Activated naive CD8-positive, alpha-beta T cell (primary cell): Measurements from ENCODE around the gene DSCAML1.

ENCODE experiments used
- H3K27ac Mint-ChIP-seq: one replicate; pipeline ENCODE4 v1.8.0; 2021; ENCODE audit warnings: mixed read lengths
- H3K27me3 Mint-ChIP-seq: one replicate; pipeline ENCODE4 v1.8.0; 2021; ENCODE audit warnings: mixed read lengths
- H3K36me3 Mint-ChIP-seq: one replicate; pipeline ENCODE4 v1.8.0; 2021; ENCODE audit warnings: mixed read lengths
- H3K4me1 Mint-ChIP-seq: one replicate; pipeline ENCODE4 v1.8.0; 2021; ENCODE audit warnings: low read depth, mixed read lengths
- H3K4me3 Mint-ChIP-seq: one replicate; pipeline ENCODE4 v1.8.0; 2021; ENCODE audit warnings: mild to moderate bottlenecking, mixed read lengths
- H3K9me3 Mint-ChIP-seq: one replicate; pipeline ENCODE4 v1.8.0; 2021; ENCODE audit warnings: low read depth, mixed read lengths

The DSCAML1 gene

DNA sequence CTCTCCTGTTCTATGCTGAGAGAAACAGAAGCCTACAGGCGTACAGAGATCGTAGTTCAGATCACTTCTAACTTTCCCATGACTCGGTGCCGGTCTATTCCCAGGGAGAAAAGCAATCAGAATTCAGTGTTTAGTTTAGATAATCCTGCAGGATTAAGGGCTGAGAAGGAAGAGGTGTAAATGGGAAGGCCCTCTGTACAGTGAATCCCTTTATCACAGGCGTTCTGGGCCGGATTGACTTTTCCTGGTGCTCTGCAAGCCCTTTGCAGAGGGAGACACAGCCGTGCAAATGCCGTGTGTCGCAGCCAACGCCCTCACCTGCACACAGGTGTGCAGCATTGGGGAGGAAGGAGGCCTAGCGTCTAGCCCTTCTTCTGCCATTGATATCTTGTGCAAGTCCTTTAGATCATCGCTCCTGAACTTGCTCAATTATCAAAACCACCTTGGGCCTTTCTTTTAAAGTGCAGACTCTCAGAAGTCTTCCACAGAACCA, 90.6 kb downstream of the DSCAML1 start:
- Mint-ChIP-seq H3K4me3 (no peak overlapping the region), H3K36me3 (no peaks in the 10 kb centered on the region), H3K4me1 (peaks cover 6% of the 10 kb centered on the region), H3K27ac (no peak overlapping the region), H3K27me3 (peaks cover 9% of the 10 kb centered on the region), H3K9me3 (no peaks in the 10 kb centered on the region)

DNA sequence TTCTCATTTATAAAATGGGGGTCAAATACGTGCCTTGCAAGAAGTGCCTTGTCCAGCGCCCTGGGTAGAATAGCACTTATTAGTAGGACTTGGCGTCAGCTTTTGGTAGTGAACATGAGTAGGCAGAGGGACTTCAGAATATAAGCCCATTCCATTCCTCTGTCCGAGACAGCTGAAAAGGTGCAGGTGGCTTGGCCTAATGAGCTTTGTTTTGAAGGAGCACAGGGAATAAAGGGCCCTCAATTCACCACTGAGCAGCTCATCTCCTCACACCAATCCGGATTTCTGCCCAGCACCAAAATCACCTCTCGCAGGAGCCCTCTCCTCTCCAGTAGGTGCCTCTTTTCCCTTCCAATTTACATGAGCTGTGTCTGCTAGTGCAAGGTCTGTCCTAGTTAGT, 91.2 kb downstream of the DSCAML1 start:
- Mint-ChIP-seq H3K4me3 (no peak overlapping the region), H3K9me3 (no peaks in the 10 kb centered on the region)

GRCh38 chr11:117704395-117705100, 92.5 kb downstream of the DSCAML1 start:
- H3K9me3 Mint-ChIP-seq, result no peaks in the 10 kb centered on the region
- no peak overlapping the region for H3K4me3 Mint-ChIP-seq
- no peaks in the 10 kb centered on the region for H3K36me3 Mint-ChIP-seq
- peaks cover 6% of the 10 kb centered on the region for H3K4me1 Mint-ChIP-seq
- H3K27ac Mint-ChIP-seq, result no peak overlapping the region
- H3K27me3 Mint-ChIP-seq, result peaks cover 9% of the 10 kb centered on the region

More for the DNA sequence above, 91.2 kb downstream of the DSCAML1 start:
- Mint-ChIP-seq H3K4me1 (peaks cover 6% of the 10 kb centered on the region), H3K27ac (no peak overlapping the region), H3K27me3 (peaks cover 9% of the 10 kb centered on the region), H3K36me3 (no peaks in the 10 kb centered on the region)

- Mint-ChIP-seq H3K27me3 (peaks cover 10% of the 10 kb centered on the region), H3K4me3 (no peak overlapping the region), H3K4me1 (peaks cover 6% of the 10 kb centered on the region), H3K36me3 (no peaks in the 10 kb centered on the region), H3K27ac (no peak overlapping the region), H3K9me3 (no peaks in the 10 kb centered on the region)
These were observed 93.9 kb downstream of the DSCAML1 start for GRCh38 chr11:117702946-117703598.

- H3K4me1 Mint-ChIP-seq, result peaks cover 6% of the 10 kb centered on the region
- no peaks in the 10 kb centered on the region for H3K9me3 Mint-ChIP-seq
- H3K4me3 Mint-ChIP-seq, result no peak overlapping the region
- peaks cover 10% of the 10 kb centered on the region for H3K27me3 Mint-ChIP-seq
- no peaks in the 10 kb centered on the region for H3K36me3 Mint-ChIP-seq
- H3K27ac Mint-ChIP-seq, result no peak overlapping the region
These were observed 95.2 kb downstream of the DSCAML1 start for GRCh38 chr11:117701781-117702180.

GRCh38 chr11:117700551-117700950, 96.5 kb downstream of the DSCAML1 start:
- peaks cover 10% of the 10 kb centered on the region for H3K27me3 Mint-ChIP-seq
- H3K4me3 Mint-ChIP-seq, result no peak overlapping the region
- peaks cover 6% of the 10 kb centered on the region for H3K4me1 Mint-ChIP-seq
- H3K9me3 Mint-ChIP-seq, result no peaks in the 10 kb centered on the region
- no peaks in the 10 kb centered on the region for H3K36me3 Mint-ChIP-seq
- H3K27ac Mint-ChIP-seq, result no peak overlapping the region

GRCh38 chr11:117697319-117697718, 99.7 kb downstream of the DSCAML1 start:
- Mint-ChIP-seq H3K4me3 (no peak overlapping the region), H3K27ac (no peak overlapping the region), H3K4me1 (peaks cover 5% of the 10 kb centered on the region), H3K27me3 (peaks cover 8% of the 10 kb centered on the region), H3K9me3 (no peaks in the 10 kb centered on the region), H3K36me3 (no peaks in the 10 kb centered on the region)

GRCh38 chr11:117696540-117696939, 100.5 kb downstream of the DSCAML1 start:
- no peaks in the 10 kb centered on the region for H3K9me3 Mint-ChIP-seq
- H3K4me1 Mint-ChIP-seq, result no peaks in the 10 kb centered on the region
- peaks cover 3% of the 10 kb centered on the region for H3K27me3 Mint-ChIP-seq
- H3K36me3 Mint-ChIP-seq, result no peaks in the 10 kb centered on the region
- H3K4me3 Mint-ChIP-seq, result no peak overlapping the region
- no peak overlapping the region for H3K27ac Mint-ChIP-seq

DNA sequence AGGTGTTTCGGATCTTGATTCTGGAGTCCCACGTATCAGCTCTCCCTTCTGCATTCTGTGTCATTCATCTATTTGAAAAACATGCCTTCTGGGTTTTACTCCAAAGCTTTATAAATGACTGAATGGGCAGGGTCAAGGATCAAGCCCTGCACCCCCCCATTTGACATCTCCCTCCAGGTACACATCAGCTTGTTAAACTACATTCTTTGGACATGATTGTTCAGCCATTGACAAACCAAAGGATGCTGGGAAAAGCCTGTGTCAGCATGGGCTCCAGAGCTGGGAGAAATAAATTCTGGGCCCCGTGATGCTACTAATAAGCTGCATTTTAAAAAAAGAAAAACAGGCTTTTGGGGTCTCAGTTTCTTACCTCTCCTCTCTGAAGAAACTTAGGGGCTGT, 103.7 kb downstream of the DSCAML1 start:
- Mint-ChIP-seq H3K27ac (no peak overlapping the region), H3K9me3 (no peaks in the 10 kb centered on the region), H3K4me1 (no peaks in the 10 kb centered on the region), H3K36me3 (no peaks in the 10 kb centered on the region), H3K27me3 (peaks cover 2% of the 10 kb centered on the region), H3K4me3 (no peak overlapping the region)

- Mint-ChIP-seq H3K36me3 (no peaks in the 10 kb centered on the region), H3K4me1 (no peaks in the 10 kb centered on the region), H3K4me3 (no peak overlapping the region)
These were observed 105.5 kb downstream of the DSCAML1 start for GRCh38 chr11:117691516-117691915.

DNA sequence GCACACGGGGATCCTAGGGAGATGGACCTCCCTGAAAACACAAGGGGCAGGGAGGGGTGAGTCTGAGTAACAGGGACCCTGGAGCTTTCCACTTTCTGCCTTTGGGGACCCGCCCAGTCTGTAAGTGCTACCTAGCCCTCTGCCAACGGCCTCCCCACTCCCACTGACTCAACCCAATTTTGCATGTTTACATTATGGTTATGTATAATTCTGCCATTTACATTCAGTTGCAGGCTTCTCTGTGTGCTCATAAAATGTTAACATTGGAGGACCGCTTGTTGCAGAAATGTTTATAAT, 105.8 kb downstream of the DSCAML1 start:
- no peak overlapping the region for H3K27ac Mint-ChIP-seq

More at GRCh38 chr11:117691516-117691915, 105.5 kb downstream of the DSCAML1 start:
- Mint-ChIP-seq H3K9me3 (no peaks in the 10 kb centered on the region), H3K27me3 (peaks cover 2% of the 10 kb centered on the region), H3K27ac (no peak overlapping the region)

GRCh38 chr11:117690484-117691217, 106.4 kb downstream of the DSCAML1 start:
- no peaks in the 10 kb centered on the region for H3K9me3 Mint-ChIP-seq
- no peaks in the 10 kb centered on the region for H3K36me3 Mint-ChIP-seq
- no peak overlapping the region for H3K27ac Mint-ChIP-seq

More for the DNA sequence above, 105.8 kb downstream of the DSCAML1 start:
- Mint-ChIP-seq H3K4me3 (no peak overlapping the region), H3K36me3 (no peaks in the 10 kb centered on the region), H3K27me3 (peaks cover 2% of the 10 kb centered on the region), H3K4me1 (no peaks in the 10 kb centered on the region), H3K9me3 (no peaks in the 10 kb centered on the region)

GRCh38 chr11:117688255-117688797, 108.7 kb downstream of the DSCAML1 start:
- Mint-ChIP-seq H3K4me1 (no peaks in the 10 kb centered on the region), H3K27ac (no peak overlapping the region), H3K27me3 (peaks cover 2% of the 10 kb centered on the region), H3K9me3 (no peaks in the 10 kb centered on the region), H3K36me3 (no peaks in the 10 kb centered on the region), H3K4me3 (no peak overlapping the region)

More at GRCh38 chr11:117690484-117691217, 106.4 kb downstream of the DSCAML1 start:
- Mint-ChIP-seq H3K27me3 (peaks cover 2% of the 10 kb centered on the region), H3K4me1 (no peaks in the 10 kb centered on the region), H3K4me3 (no peak overlapping the region)

- Mint-ChIP-seq H3K27me3 (peaks cover under 1% of the 10 kb centered on the region), H3K27ac (no peak overlapping the region), H3K4me1 (no peaks in the 10 kb centered on the region), H3K4me3 (no peak overlapping the region), H3K36me3 (no peaks in the 10 kb centered on the region), H3K9me3 (no peaks in the 10 kb centered on the region)
These were observed 109.2 kb downstream of the DSCAML1 start for GRCh38 chr11:117687776-117688175.

- H3K36me3 Mint-ChIP-seq, result no peaks in the 10 kb centered on the region
- no peaks in the 10 kb centered on the region for H3K4me1 Mint-ChIP-seq
- no peaks in the 10 kb centered on the region for H3K9me3 Mint-ChIP-seq
- no peaks in the 10 kb centered on the region for H3K27me3 Mint-ChIP-seq
- H3K27ac Mint-ChIP-seq, result no peak overlapping the region
- H3K4me3 Mint-ChIP-seq, result no peak overlapping the region
These were observed 110.3 kb downstream of the DSCAML1 start for GRCh38 chr11:117686711-117687110.
